HepG2 (cell line): Measurements from ENCODE around the gene HRH3. TPM values are rescaled to one million over a fixed set of nuclear protein-coding genes. Genes with fewer than 3 reads are reported as not detected.

Source experiments
- ARID2 ChIP-seq: sonication (generic); formaldehyde crosslinking; IDR thresholded peaks from 2 replicates; pipeline ENCODE4 v1.8.1; 2022; ENCODE audit warnings: mild to moderate bottlenecking, missing genetic modification reagents, borderline replicate concordance
- CAMTA2 ChIP-seq: sonication (generic); formaldehyde crosslinking; IDR thresholded peaks from 2 replicates; pipeline ENCODE4 v1.4.0; 2020; ENCODE audit warnings: mild to moderate bottlenecking, missing genetic modification reagents, borderline replicate concordance
- CHD2 ChIP-seq: IDR thresholded peaks from 2 replicates; pipeline ENCODE4 v1.6.1; 2011; ENCODE audit warnings: low read depth, low read length, improper control_type of control experiment
- DR1 ChIP-seq: sonication (generic); formaldehyde crosslinking; IDR thresholded peaks from 2 replicates; pipeline ENCODE4 v1.8.0; 2021; ENCODE audit warnings: mild to moderate bottlenecking, missing genetic modification reagents, inconsistent platforms
- EHMT2 ChIP-seq: fragments of 200-600 bp; sonication (generic); IDR thresholded peaks from 2 replicates; pipeline ENCODE4 v1.7.0; 2017; ENCODE audit warnings: antibody characterized with exemption, low read depth, low read length, borderline replicate concordance
- JDP2 ChIP-seq: sonication (generic); formaldehyde crosslinking; IDR thresholded peaks from 2 replicates; pipeline ENCODE4 v1.8.1; 2022; ENCODE audit warnings: missing genetic modification reagents, borderline replicate concordance
- KDM2A ChIP-seq: sonication (generic); formaldehyde crosslinking; IDR thresholded peaks from 2 replicates; pipeline ENCODE4 v1.4.0; 2020; ENCODE audit warnings: low read depth, missing genetic modification reagents, borderline replicate concordance
- NCOR1 ChIP-seq: fragments of 200-600 bp; sonication (generic); IDR thresholded peaks from 2 replicates; pipeline ENCODE4 v1.7.0; 2017; ENCODE audit warnings: antibody characterized with exemption, low read length, borderline replicate concordance
- PHB2 ChIP-seq: fragments of 450-650 bp; IDR thresholded peaks from 2 replicates; pipeline ENCODE4 v1.6.1; 2018; ENCODE audit not compliant: partially characterized antibody
- ZNF260 ChIP-seq: sonication (generic); formaldehyde crosslinking; IDR thresholded peaks from 2 replicates; pipeline ENCODE4 v1.4.0; 2020; ENCODE audit warnings: missing genetic modification reagents, low read depth, mild to moderate bottlenecking, borderline replicate concordance
- ZNF326 ChIP-seq: sonication (generic); formaldehyde crosslinking; IDR thresholded peaks from 2 replicates; pipeline ENCODE4 v1.4.0; 2020; ENCODE audit warnings: missing genetic modification reagents, borderline replicate concordance
- ZSCAN31 ChIP-seq: sonication (generic); formaldehyde crosslinking; IDR thresholded peaks from 2 replicates; pipeline ENCODE4 v1.5.0; 2020; ENCODE audit warnings: low read depth, mild to moderate bottlenecking, missing genetic modification reagents
- polyA plus RNA-seq, 8 experiments: library from polyadenylated mRNA; depleted of rRNA in 3 of 8; stranded (reverse) in 7 of 8; unstranded in 1 of 8; fragments of >200 nt; fragmentation: Illumina TruSeq in 4 of 8; extraction: Trizol in 4 of 8; gene quantifications; 2 replicates each; pipeline versions ENCODE4 v1.2.1 to v1.2.3, GENCODE V29; 2011 to 2016; ENCODE audit warnings: low read depth in 4 of 8, missing spikeins in 1 of 8, mixed read lengths in 1 of 8; ENCODE audit not compliant: insufficient read depth in 1 of 8
- total RNA-seq, 5 experiments: library from RNA; depleted of rRNA; stranded (reverse); fragments of >200 nt; fragmentation: Illumina TruSeq; extraction: Trizol; gene quantifications; 2 replicates each; pipeline ENCODE4 v1.2.3, GENCODE V29; 2016; ENCODE audit warnings: low read depth in 1 of 5
- TF ChIP-seq, protein P1 (sequence below): sonication (generic); formaldehyde crosslinking; IDR thresholded peaks from 2 replicates; pipeline ENCODE4 v1.8.1; 2023; ENCODE audit warnings: mild to moderate bottlenecking, missing genetic modification reagents, borderline replicate concordance
- TF ChIP-seq, protein P2 (sequence below): IDR thresholded peaks from 2 replicates; pipeline ENCODE4 v1.4.0; 2020; ENCODE audit warnings: mild to moderate bottlenecking, missing genetic modification reagents
- TF ChIP-seq, protein P3 (sequence below): sonication (generic); formaldehyde crosslinking; IDR thresholded peaks from 2 replicates; pipeline ENCODE4 v1.8.1; 2022; ENCODE audit warnings: mild to moderate bottlenecking, missing genetic modification reagents
- TF ChIP-seq, protein P4 (sequence below): sonication (generic); formaldehyde crosslinking; IDR thresholded peaks from 2 replicates; pipeline ENCODE4 v1.4.0; 2020; ENCODE audit warnings: missing genetic modification reagents
- TF ChIP-seq, protein P5 (sequence below): sonication (generic); formaldehyde crosslinking; IDR thresholded peaks from 2 replicates; pipeline ENCODE4 v1.5.1; 2020; ENCODE audit warnings: mild to moderate bottlenecking, missing genetic modification reagents, moderate library complexity

The HRH3 gene
- total and polyA plus RNA-seq, 2 of the 13 experiments (the other 11 are each of a cell fraction or from before 2014, with no cell fraction given) = 0.18 TPM; not detected in 1

DNA sequence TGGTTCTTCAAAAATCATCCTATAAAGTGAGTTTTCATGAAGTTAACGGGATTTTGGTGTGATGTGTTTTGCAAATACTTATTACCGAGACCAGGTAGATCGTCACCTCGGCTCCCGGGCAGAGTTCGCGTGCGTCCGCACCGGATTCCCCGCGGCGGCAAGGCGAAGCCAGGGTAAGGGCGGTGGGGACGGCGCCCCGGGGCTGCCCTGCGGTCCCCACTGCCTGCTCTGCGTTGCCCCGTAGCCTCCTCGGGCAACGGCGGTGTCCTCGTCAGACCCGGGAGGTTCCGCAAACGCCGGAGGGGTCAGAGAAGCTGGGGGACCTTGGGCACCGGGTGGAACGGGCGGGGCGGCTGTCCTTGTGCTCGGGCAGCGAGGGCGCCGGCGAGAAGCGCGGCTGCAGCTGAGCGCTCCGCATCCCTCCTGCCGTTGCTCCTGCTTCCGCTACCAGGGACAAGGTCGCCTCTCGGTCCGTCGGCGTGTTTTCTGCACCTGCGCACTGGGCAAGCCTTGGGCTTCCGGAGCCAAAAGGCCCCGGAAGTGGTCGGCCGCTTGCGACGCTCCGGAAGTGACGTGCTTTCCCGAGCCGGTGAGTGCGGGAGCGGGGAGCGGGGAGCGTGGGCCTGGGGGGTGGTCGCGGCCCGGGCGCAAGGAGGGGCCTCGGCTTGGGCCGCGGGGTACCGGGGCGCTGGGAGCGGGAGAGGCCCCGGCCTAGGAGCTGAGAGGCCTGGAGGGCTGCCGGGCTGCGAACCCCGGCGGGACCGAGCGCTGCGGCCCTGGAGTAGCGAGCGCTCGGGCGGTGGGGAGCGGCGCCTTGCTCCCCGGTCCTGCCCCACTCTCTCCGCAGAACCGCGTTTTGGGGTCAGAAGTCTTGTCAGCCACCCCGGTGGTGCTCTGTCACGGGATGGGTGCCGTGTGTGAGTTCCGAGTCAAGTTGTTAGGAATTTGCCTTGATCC lies 37.3 kb downstream of the HRH3 start, which contains the start of gene MTG2 (continued):
- peak; percentile 39; the same call in 1 of the 2 replicates for TF ChIP-seq CHD2
- TF ChIP-seq, protein P1, sequence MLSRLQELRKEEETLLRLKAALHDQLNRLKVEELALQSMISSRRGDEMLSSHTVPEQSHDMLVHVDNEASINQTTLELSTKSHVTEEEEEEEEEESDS (CRISPR knock-in tag) = 0 out of 2 replicates have a peak, but pooled peaks have one; percentile 65
- TF ChIP-seq PHB2 = no peak
- TF ChIP-seq, protein P2, sequence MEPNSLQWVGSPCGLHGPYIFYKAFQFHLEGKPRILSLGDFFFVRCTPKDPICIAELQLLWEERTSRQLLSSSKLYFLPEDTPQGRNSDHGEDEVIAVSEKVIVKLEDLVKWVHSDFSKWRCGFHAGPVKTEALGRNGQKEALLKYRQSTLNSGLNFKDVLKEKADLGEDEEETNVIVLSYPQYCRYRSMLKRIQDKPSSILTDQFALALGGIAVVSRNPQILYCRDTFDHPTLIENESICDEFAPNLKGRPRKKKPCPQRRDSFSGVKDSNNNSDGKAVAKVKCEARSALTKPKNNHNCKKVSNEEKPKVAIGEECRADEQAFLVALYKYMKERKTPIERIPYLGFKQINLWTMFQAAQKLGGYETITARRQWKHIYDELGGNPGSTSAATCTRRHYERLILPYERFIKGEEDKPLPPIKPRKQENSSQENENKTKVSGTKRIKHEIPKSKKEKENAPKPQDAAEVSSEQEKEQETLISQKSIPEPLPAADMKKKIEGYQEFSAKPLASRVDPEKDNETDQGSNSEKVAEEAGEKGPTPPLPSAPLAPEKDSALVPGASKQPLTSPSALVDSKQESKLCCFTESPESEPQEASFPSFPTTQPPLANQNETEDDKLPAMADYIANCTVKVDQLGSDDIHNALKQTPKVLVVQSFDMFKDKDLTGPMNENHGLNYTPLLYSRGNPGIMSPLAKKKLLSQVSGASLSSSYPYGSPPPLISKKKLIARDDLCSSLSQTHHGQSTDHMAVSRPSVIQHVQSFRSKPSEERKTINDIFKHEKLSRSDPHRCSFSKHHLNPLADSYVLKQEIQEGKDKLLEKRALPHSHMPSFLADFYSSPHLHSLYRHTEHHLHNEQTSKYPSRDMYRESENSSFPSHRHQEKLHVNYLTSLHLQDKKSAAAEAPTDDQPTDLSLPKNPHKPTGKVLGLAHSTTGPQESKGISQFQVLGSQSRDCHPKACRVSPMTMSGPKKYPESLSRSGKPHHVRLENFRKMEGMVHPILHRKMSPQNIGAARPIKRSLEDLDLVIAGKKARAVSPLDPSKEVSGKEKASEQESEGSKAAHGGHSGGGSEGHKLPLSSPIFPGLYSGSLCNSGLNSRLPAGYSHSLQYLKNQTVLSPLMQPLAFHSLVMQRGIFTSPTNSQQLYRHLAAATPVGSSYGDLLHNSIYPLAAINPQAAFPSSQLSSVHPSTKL = no peak; the same call in 1 of the 2 replicates
- peak; percentile 10; the same call in 1 of the 2 replicates for TF ChIP-seq NCOR1
- TF ChIP-seq EHMT2 = no peak
- TF ChIP-seq, protein P3, sequence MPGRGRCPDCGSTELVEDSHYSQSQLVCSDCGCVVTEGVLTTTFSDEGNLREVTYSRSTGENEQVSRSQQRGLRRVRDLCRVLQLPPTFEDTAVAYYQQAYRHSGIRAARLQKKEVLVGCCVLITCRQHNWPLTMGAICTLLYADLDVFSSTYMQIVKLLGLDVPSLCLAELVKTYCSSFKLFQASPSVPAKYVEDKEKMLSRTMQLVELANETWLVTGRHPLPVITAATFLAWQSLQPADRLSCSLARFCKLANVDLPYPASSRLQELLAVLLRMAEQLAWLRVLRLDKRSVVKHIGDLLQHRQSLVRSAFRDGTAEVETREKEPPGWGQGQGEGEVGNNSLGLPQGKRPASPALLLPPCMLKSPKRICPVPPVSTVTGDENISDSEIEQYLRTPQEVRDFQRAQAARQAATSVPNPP = peak; percentile 88
- peak; percentile 98 for TF ChIP-seq ARID2 (CRISPR knock-in tag)
- TF ChIP-seq KDM2A = peak; percentile 100
- TF ChIP-seq, protein P4, sequence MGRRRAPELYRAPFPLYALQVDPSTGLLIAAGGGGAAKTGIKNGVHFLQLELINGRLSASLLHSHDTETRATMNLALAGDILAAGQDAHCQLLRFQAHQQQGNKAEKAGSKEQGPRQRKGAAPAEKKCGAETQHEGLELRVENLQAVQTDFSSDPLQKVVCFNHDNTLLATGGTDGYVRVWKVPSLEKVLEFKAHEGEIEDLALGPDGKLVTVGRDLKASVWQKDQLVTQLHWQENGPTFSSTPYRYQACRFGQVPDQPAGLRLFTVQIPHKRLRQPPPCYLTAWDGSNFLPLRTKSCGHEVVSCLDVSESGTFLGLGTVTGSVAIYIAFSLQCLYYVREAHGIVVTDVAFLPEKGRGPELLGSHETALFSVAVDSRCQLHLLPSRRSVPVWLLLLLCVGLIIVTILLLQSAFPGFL (CRISPR knock-in tag) = peak; percentile 94
- TF ChIP-seq, protein P5, sequence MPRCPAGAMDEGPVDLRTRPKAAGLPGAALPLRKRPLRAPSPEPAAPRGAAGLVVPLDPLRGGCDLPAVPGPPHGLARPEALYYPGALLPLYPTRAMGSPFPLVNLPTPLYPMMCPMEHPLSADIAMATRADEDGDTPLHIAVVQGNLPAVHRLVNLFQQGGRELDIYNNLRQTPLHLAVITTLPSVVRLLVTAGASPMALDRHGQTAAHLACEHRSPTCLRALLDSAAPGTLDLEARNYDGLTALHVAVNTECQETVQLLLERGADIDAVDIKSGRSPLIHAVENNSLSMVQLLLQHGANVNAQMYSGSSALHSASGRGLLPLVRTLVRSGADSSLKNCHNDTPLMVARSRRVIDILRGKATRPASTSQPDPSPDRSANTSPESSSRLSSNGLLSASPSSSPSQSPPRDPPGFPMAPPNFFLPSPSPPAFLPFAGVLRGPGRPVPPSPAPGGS (CRISPR knock-in tag) = peak; percentile 89
- peak; percentile 95; the same call in 1 of the 2 replicates for TF ChIP-seq ZNF260 (CRISPR knock-in tag)
- peak; percentile 96 for TF ChIP-seq DR1 (CRISPR knock-in tag)
- TF ChIP-seq ZSCAN31 (CRISPR knock-in tag) = peak; percentile 99
- TF ChIP-seq JDP2 = peak; percentile 76; the same call in 1 of the 2 replicates
- peak; percentile 94 for TF ChIP-seq ZNF326 (CRISPR knock-in tag)
- TF ChIP-seq CAMTA2 (CRISPR knock-in tag) = peak; percentile 75
